ENCODE data around the gene GPC5.

GPC5 gene

GRCh38 chr13:91459485-91459884 lies 61.1 kb downstream of the GPC5 start:
- no peaks in the 10 kb centered on the region for H3K9me3 Mint-ChIP-seq
- peaks cover 3% of the 10 kb centered on the region for H3K27me3 Mint-ChIP-seq
- no peak overlapping the region for H3K27ac Mint-ChIP-seq
- ATAC-seq (no peak), DNase-seq (no peak)
- H3K36me3 Mint-ChIP-seq (ENCODE audit: low read depth) = no peaks in the 10 kb centered on the region
- H3K4me1 Mint-ChIP-seq = no peaks in the 10 kb centered on the region
- H3K4me3 Mint-ChIP-seq = no peak overlapping the region

- no peak for DNase-seq
- Mint-ChIP-seq H3K9me3 (no peaks in the 10 kb centered on the region), H3K36me3 (ENCODE audit: low read depth) (no peaks in the 10 kb centered on the region), H3K4me1 (no peaks in the 10 kb centered on the region), H3K27me3 (no peaks in the 10 kb centered on the region), H3K27ac (no peak overlapping the region), H3K4me3 (no peak overlapping the region)
- ATAC-seq = no peak
These were observed 65.9 kb downstream of the GPC5 start for GRCh38 chr13:91464336-91464735.

- ATAC-seq (no peak), DNase-seq (no peak)
- H3K36me3 Mint-ChIP-seq (ENCODE audit: low read depth) = no peaks in the 10 kb centered on the region
- H3K27ac Mint-ChIP-seq = no peak overlapping the region
- no peaks in the 10 kb centered on the region for H3K4me1 Mint-ChIP-seq
- no peaks in the 10 kb centered on the region for H3K9me3 Mint-ChIP-seq
- no peak overlapping the region for H3K4me3 Mint-ChIP-seq
- no peaks in the 10 kb centered on the region for H3K27me3 Mint-ChIP-seq
These were observed 68.8 kb downstream of the GPC5 start for GRCh38 chr13:91467236-91467635.

- no peak overlapping the region for H3K27ac Mint-ChIP-seq
- DNase-seq (no peak), ATAC-seq (no peak)
- H3K4me3 Mint-ChIP-seq = no peak overlapping the region
- H3K4me1 Mint-ChIP-seq = no peaks in the 10 kb centered on the region
- no peaks in the 10 kb centered on the region for H3K9me3 Mint-ChIP-seq
- no peaks in the 10 kb centered on the region for H3K36me3 Mint-ChIP-seq (ENCODE audit: low read depth)
- no peaks in the 10 kb centered on the region for H3K27me3 Mint-ChIP-seq
These were observed 69.9 kb downstream of the GPC5 start for GRCh38 chr13:91468301-91468700.

GRCh38 chr13:91470084-91470621 lies 71.7 kb downstream of the GPC5 start:
- DNase-seq = no peak
- Mint-ChIP-seq H3K4me3 (no peak overlapping the region), H3K36me3 (ENCODE audit: low read depth) (no peaks in the 10 kb centered on the region), H3K9me3 (no peaks in the 10 kb centered on the region), H3K27ac (no peak overlapping the region), H3K4me1 (no peaks in the 10 kb centered on the region), H3K27me3 (no peaks in the 10 kb centered on the region)
- no peak for ATAC-seq

GRCh38 chr13:91470681-91471080 lies 72.3 kb downstream of the GPC5 start:
- DNase-seq (no peak), ATAC-seq (no peak)
- no peak overlapping the region for H3K27ac Mint-ChIP-seq
- H3K4me1 Mint-ChIP-seq = no peaks in the 10 kb centered on the region
- H3K9me3 Mint-ChIP-seq = no peaks in the 10 kb centered on the region
- no peak overlapping the region for H3K4me3 Mint-ChIP-seq
- H3K36me3 Mint-ChIP-seq (ENCODE audit: low read depth) = no peaks in the 10 kb centered on the region
- H3K27me3 Mint-ChIP-seq = no peaks in the 10 kb centered on the region

- H3K9me3 Mint-ChIP-seq = no peaks in the 10 kb centered on the region
- no peak overlapping the region for H3K4me3 Mint-ChIP-seq
- ATAC-seq (no peak), DNase-seq (no peak)
- H3K4me1 Mint-ChIP-seq = no peaks in the 10 kb centered on the region
- H3K27me3 Mint-ChIP-seq = no peaks in the 10 kb centered on the region
- H3K36me3 Mint-ChIP-seq (ENCODE audit: low read depth) = no peaks in the 10 kb centered on the region
- no peak overlapping the region for H3K27ac Mint-ChIP-seq
These were observed 84.0 kb downstream of the GPC5 start for GRCh38 chr13:91482427-91482826.

GRCh38 chr13:91491980-91492379 lies 93.6 kb downstream of the GPC5 start:
- no peak overlapping the region for H3K4me3 Mint-ChIP-seq
- no peak overlapping the region for H3K27ac Mint-ChIP-seq
- H3K27me3 Mint-ChIP-seq = no peaks in the 10 kb centered on the region
- DNase-seq (no peak), ATAC-seq (no peak)
- H3K9me3 Mint-ChIP-seq = no peaks in the 10 kb centered on the region
- H3K36me3 Mint-ChIP-seq (ENCODE audit: low read depth) = no peaks in the 10 kb centered on the region
- H3K4me1 Mint-ChIP-seq = no peaks in the 10 kb centered on the region

- DNase-seq (no peak), ATAC-seq (no peak)
- no peaks in the 10 kb centered on the region for H3K36me3 Mint-ChIP-seq (ENCODE audit: low read depth)
- no peak overlapping the region for H3K4me3 Mint-ChIP-seq
- H3K4me1 Mint-ChIP-seq = no peaks in the 10 kb centered on the region
- no peak overlapping the region for H3K27ac Mint-ChIP-seq
- H3K9me3 Mint-ChIP-seq = no peaks in the 10 kb centered on the region
- no peaks in the 10 kb centered on the region for H3K27me3 Mint-ChIP-seq
These were observed 95.0 kb downstream of the GPC5 start for GRCh38 chr13:91493442-91493841.

- H3K27ac Mint-ChIP-seq = no peak overlapping the region
These were observed 99.9 kb downstream of the GPC5 start for GRCh38 chr13:91498298-91498697.

GRCh38 chr13:91504216-91504615 lies 105.8 kb downstream of the GPC5 start:
- Mint-ChIP-seq H3K9me3 (peaks cover 9% of the 10 kb centered on the region), H3K4me1 (no peaks in the 10 kb centered on the region), H3K36me3 (ENCODE audit: low read depth) (no peaks in the 10 kb centered on the region), H3K4me3 (no peak overlapping the region), H3K27ac (no peak overlapping the region), H3K27me3 (peaks cover 4% of the 10 kb centered on the region)
- ATAC-seq = no peak
- no peak for DNase-seq

More at GRCh38 chr13:91498298-91498697, 99.9 kb downstream of the GPC5 start:
- no peak overlapping the region for H3K4me3 Mint-ChIP-seq
- no peaks in the 10 kb centered on the region for H3K4me1 Mint-ChIP-seq
- peaks cover 4% of the 10 kb centered on the region for H3K27me3 Mint-ChIP-seq
- ATAC-seq = no peak
- H3K9me3 Mint-ChIP-seq = peaks cover 4% of the 10 kb centered on the region
- DNase-seq = no peak
- no peaks in the 10 kb centered on the region for H3K36me3 Mint-ChIP-seq (ENCODE audit: low read depth)

GRCh38 chr13:91506759-91507158 lies 108.3 kb downstream of the GPC5 start:
- Mint-ChIP-seq H3K27ac (no peak overlapping the region), H3K36me3 (ENCODE audit: low read depth) (no peaks in the 10 kb centered on the region)

GRCh38 chr13:91510058-91510457 lies 111.6 kb downstream of the GPC5 start:
- Mint-ChIP-seq H3K27ac (no peak overlapping the region), H3K4me3 (no peak overlapping the region), H3K36me3 (ENCODE audit: low read depth) (no peaks in the 10 kb centered on the region), H3K4me1 (no peaks in the 10 kb centered on the region), H3K27me3 (no peaks in the 10 kb centered on the region), H3K9me3 (peaks cover 4% of the 10 kb centered on the region)
- ATAC-seq = no peak
- no peak for DNase-seq

More at GRCh38 chr13:91506759-91507158, 108.3 kb downstream of the GPC5 start:
- H3K4me1 Mint-ChIP-seq = no peaks in the 10 kb centered on the region
- ATAC-seq (no peak), DNase-seq (no peak)
- H3K27me3 Mint-ChIP-seq = peaks cover 4% of the 10 kb centered on the region
- peaks cover 9% of the 10 kb centered on the region for H3K9me3 Mint-ChIP-seq
- H3K4me3 Mint-ChIP-seq = no peak overlapping the region

- H3K4me1 Mint-ChIP-seq = no peaks in the 10 kb centered on the region
- no peak overlapping the region for H3K27ac Mint-ChIP-seq
- no peak overlapping the region for H3K4me3 Mint-ChIP-seq
These were observed 115.4 kb downstream of the GPC5 start for GRCh38 chr13:91513790-91514189.

GRCh38 chr13:91516799-91517198 lies 118.4 kb downstream of the GPC5 start:
- ATAC-seq = no peak
- H3K36me3 Mint-ChIP-seq (ENCODE audit: low read depth) = no peaks in the 10 kb centered on the region

More at GRCh38 chr13:91513790-91514189, 115.4 kb downstream of the GPC5 start:
- Mint-ChIP-seq H3K27me3 (no peaks in the 10 kb centered on the region), H3K9me3 (no peaks in the 10 kb centered on the region), H3K36me3 (ENCODE audit: low read depth) (no peaks in the 10 kb centered on the region)
- DNase-seq = no peak
- ATAC-seq = no peak

GRCh38 chr13:91520952-91521351 lies 122.5 kb downstream of the GPC5 start:
- Mint-ChIP-seq H3K4me1 (no peaks in the 10 kb centered on the region), H3K36me3 (ENCODE audit: low read depth) (no peaks in the 10 kb centered on the region), H3K27me3 (no peaks in the 10 kb centered on the region), H3K9me3 (peaks cover 4% of the 10 kb centered on the region), H3K27ac (no peak overlapping the region), H3K4me3 (no peak overlapping the region)
- no peak for ATAC-seq
- DNase-seq = no peak

More at GRCh38 chr13:91516799-91517198, 118.4 kb downstream of the GPC5 start:
- Mint-ChIP-seq H3K27ac (no peak overlapping the region), H3K4me1 (no peaks in the 10 kb centered on the region), H3K9me3 (no peaks in the 10 kb centered on the region), H3K4me3 (no peak overlapping the region), H3K27me3 (no peaks in the 10 kb centered on the region)
- no peak for DNase-seq
